Erythroblast (primary cell): Measurements from ENCODE around the gene SOX6.

Experiments used
- GATA1 ChIP-seq: IDR thresholded peaks from 2 replicates; pipeline ENCODE4 v1.6.1; 2011; ENCODE audit warnings: low read depth, mild to moderate bottlenecking, control low read depth, low read length, moderate library complexity
- POLR2A ChIP-seq: IDR thresholded peaks from 2 replicates; pipeline ENCODE4 v1.6.1; 2011; ENCODE audit warnings: mild to moderate bottlenecking, low read length

GRCh38 chr11:15989685-15990084, 366.7 kb downstream of the SOX6 start:
- TF ChIP-seq POLR2A (no peak), GATA1 (no peak)
